Measurements from ENCODE around the gene TNS3. TPM values are rescaled to one million over a fixed set of nuclear protein-coding genes. Genes with fewer than 3 reads are reported as not detected.

Gene TNS3
- total RNA-seq, 1 experiment from 2014 or later, result 143 TPM

- H2AFZ ChIP-seq, result no peak overlapping the region
- H3K4me2 ChIP-seq, result no peak overlapping the region
- no peaks in the 10 kb centered on the region for H3K36me3 ChIP-seq (ENCODE audit: low read depth)
- H3K4me3 ChIP-seq, result no peak overlapping the region
- TF ChIP-seq EZH2 (IDR thresholded peaks at IDR 0.05; ENCODE audit: low read depth) (no peak), CTCF (conservative IDR thresholded peaks at IDR 0.05) (no peak)
- CTCF ChIA-PET, result no interaction called here
- H3K27me3 ChIP-seq (ENCODE audit: insufficient read depth, low read depth), result no peaks in the 10 kb centered on the region
- no peaks in the 10 kb centered on the region for H4K20me1 ChIP-seq (ENCODE audit: insufficient read depth)
- intact Hi-C loops (cut with micrococcal nuclease; ENCODE audit: unreplicated experiment), result loop anchor here (5.0 kb wide), 2 partner anchors 70 to 1360 kb away; no protein-coding TSS in a partner anchor
- H3K9me3 ChIP-seq (ENCODE audit: insufficient read depth, low read depth), result no peaks in the 10 kb centered on the region
- H3F3A ChIP-seq (ENCODE audit: insufficient read depth, low read depth), result peaks cover 11% of the 10 kb centered on the region; the same call in 1 of the 2 replicates
- H3K9me2 ChIP-seq (ENCODE audit: insufficient read depth), result no peaks in the 10 kb centered on the region
- DNase-seq, result no peak
- no TSS peak for BruUV-seq (replicated peaks)
- POLR2A ChIA-PET (ENCODE audit: unreplicated experiment), result no interaction called here
- no peaks in the 10 kb centered on the region for H3K79me2 ChIP-seq (ENCODE audit: low read depth)
- no peak overlapping the region for H3K27ac ChIP-seq
- peaks cover 19% of the 10 kb centered on the region for H3K4me1 ChIP-seq (replicated peaks; ENCODE audit: insufficient read depth)
Observed at GRCh38 chr7:47252675-47253074, 329.2 kb downstream of the TNS3 start.

GRCh38 chr7:47249361-47249760 is 332.6 kb downstream of the TNS3 start:
- no peak for DNase-seq
- H3K9me2 ChIP-seq (ENCODE audit: insufficient read depth), result no peaks in the 10 kb centered on the region
- no peak overlapping the region for H3K27ac ChIP-seq
- no peaks in the 10 kb centered on the region for H4K20me1 ChIP-seq (ENCODE audit: insufficient read depth)
- no peaks in the 10 kb centered on the region for H3K27me3 ChIP-seq (ENCODE audit: insufficient read depth, low read depth)
- intact Hi-C loops (cut with micrococcal nuclease; ENCODE audit: unreplicated experiment), result no loop called here
- H3K36me3 ChIP-seq (ENCODE audit: low read depth), result no peaks in the 10 kb centered on the region
- H3K4me3 ChIP-seq, result no peak overlapping the region
- H3F3A ChIP-seq (ENCODE audit: insufficient read depth, low read depth), result peaks cover 11% of the 10 kb centered on the region; the same call in 1 of the 2 replicates
- no peak overlapping the region for H3K4me2 ChIP-seq
- ChIA-PET POLR2A (ENCODE audit: unreplicated experiment) (no interaction called here), CTCF (no interaction called here)
- no peaks in the 10 kb centered on the region for H3K9me3 ChIP-seq (ENCODE audit: insufficient read depth, low read depth)
- no TSS peak for BruUV-seq (replicated peaks)
- no peaks in the 10 kb centered on the region for H3K79me2 ChIP-seq (ENCODE audit: low read depth)
- H2AFZ ChIP-seq, result no peak overlapping the region
- peaks cover 10% of the 10 kb centered on the region for H3K4me1 ChIP-seq (replicated peaks; ENCODE audit: insufficient read depth)
- no peak for TF ChIP-seq EZH2 (IDR thresholded peaks at IDR 0.05; ENCODE audit: low read depth)
- no peak for TF ChIP-seq CTCF (conservative IDR thresholded peaks at IDR 0.05)

- H3K4me1 ChIP-seq (replicated peaks; ENCODE audit: insufficient read depth), result peaks cover 6% of the 10 kb centered on the region
- TF ChIP-seq CTCF (conservative IDR thresholded peaks at IDR 0.05) (no peak), EZH2 (IDR thresholded peaks at IDR 0.05; ENCODE audit: low read depth) (no peak)
- no peak for DNase-seq
- ChIA-PET POLR2A (ENCODE audit: unreplicated experiment) (no interaction called here), CTCF (no interaction called here)
- H3K27ac ChIP-seq, result no peak overlapping the region
- H3K27me3 ChIP-seq (ENCODE audit: insufficient read depth, low read depth), result no peaks in the 10 kb centered on the region
- no TSS peak for BruUV-seq (replicated peaks)
- no peaks in the 10 kb centered on the region for H3K36me3 ChIP-seq (ENCODE audit: low read depth)
- H3K4me2 ChIP-seq, result no peak overlapping the region
- H3K4me3 ChIP-seq, result no peak overlapping the region
- H2AFZ ChIP-seq, result no peak overlapping the region
- intact Hi-C loops (cut with micrococcal nuclease; ENCODE audit: unreplicated experiment), result no loop called here
- H3F3A ChIP-seq (ENCODE audit: insufficient read depth, low read depth), result peaks cover 8% of the 10 kb centered on the region; the same call in 1 of the 2 replicates
- no peaks in the 10 kb centered on the region for H3K9me2 ChIP-seq (ENCODE audit: insufficient read depth)
- no peaks in the 10 kb centered on the region for H3K9me3 ChIP-seq (ENCODE audit: insufficient read depth, low read depth)
- H4K20me1 ChIP-seq (ENCODE audit: insufficient read depth), result no peaks in the 10 kb centered on the region
- H3K79me2 ChIP-seq (ENCODE audit: low read depth), result no peaks in the 10 kb centered on the region
Observed at GRCh38 chr7:47248797-47249196, 333.1 kb downstream of the TNS3 start.
